SK-N-MC (cell line): ENCODE measurements around the gene YTHDF1.

Experiments used
- DNase-seq: peaks from one replicate; pipeline ENCODE4 v3.0.0-alpha.2; 2011; ENCODE audit warnings: low read depth, low spot score
- H3K27ac ChIP-seq: fragments of 200-600 bp; sonication (generic); 2 replicates; pipeline ENCODE4 v1.5.1; 2016; ENCODE audit warnings: mixed run types
- H3K36me3 ChIP-seq: fragments of 200-600 bp; sonication (generic); 2 replicates; pipeline ENCODE4 v1.6.1; 2017; ENCODE audit warnings: antibody characterized with exemption, low read length, mixed read lengths; ENCODE audit not compliant: insufficient read depth
- H3K4me3 ChIP-seq: fragments of 200-600 bp; sonication (generic); 2 replicates; pipeline ENCODE4 v1.5.1; 2016
- H3K9ac ChIP-seq: fragments of 200-600 bp; sonication (generic); 2 replicates; pipeline ENCODE4 v1.8.0; 2017; ENCODE audit warnings: mixed run types, mixed read lengths; ENCODE audit not compliant: insufficient read length
- H3K9me3 ChIP-seq: fragments of 200-600 bp; sonication (generic); 2 replicates; pipeline ENCODE4 v1.6.1; 2017; ENCODE audit warnings: low read depth, mild to moderate bottlenecking, antibody characterized with exemption, low read length, moderate library complexity, mixed read lengths
- EZH2 ChIP-seq: fragments of 200-600 bp; sonication (generic); IDR thresholded peaks from one replicate; pipeline ENCODE4 v1.6.1; 2017; ENCODE audit warnings: antibody characterized with exemption
- FOXP2 ChIP-seq: optimal IDR thresholded peaks from 2 replicates; pipeline ENCODE3; 2011; ENCODE audit warnings: mild to moderate bottlenecking, moderate library complexity; ENCODE audit not compliant: insufficient read depth; ENCODE audit errors: extremely low read length, control extremely low read depth
- POLR2AphosphoS5 ChIP-seq: IDR thresholded peaks from 2 replicates; pipeline ENCODE4 v1.6.1; 2012; ENCODE audit warnings: mild to moderate bottlenecking, low read depth, low read length, borderline replicate concordance

Gene YTHDF1

DNA sequence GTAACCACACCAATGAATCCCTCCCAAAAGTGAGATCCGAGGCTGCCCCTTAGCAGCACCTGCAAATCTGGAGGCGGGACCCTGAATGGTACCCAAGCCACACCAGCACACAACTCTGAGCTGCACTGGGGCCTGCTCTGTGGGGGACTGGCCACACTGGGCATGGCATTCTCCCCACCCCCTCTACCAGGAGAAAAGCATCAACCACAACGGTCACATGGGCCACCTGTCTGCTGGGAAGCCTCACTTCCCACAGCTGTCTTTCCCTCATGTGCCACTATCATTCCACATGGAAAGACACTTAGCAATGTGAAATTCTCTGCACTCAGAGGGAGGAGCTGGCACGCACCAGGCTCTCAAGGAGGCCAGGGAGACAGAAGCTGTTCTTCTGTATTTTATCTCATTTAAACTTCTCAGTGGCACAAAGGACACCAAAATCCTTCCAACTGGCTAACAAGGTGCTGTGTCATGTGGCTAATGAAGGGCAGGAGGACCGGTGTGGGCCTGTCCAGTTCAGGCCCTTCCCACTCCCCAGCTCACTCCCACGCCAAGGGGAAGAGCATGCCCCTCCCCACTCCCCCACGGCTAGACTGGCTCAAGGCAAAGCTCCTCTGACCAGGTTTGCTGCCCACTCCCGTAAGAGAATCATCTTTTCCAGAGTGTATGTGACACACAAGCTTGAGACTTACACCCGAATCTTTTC lies 19.0 kb downstream of the YTHDF1 start:
- DNase-seq = no peak
- H3K27ac ChIP-seq = no peak overlapping the region
- no peak overlapping the region for H3K9ac ChIP-seq
- no peak overlapping the region for H3K4me3 ChIP-seq
- no peak for TF ChIP-seq POLR2AphosphoS5
- TF ChIP-seq FOXP2 = no peak
- TF ChIP-seq EZH2 = no peak
- H3K9me3 ChIP-seq = no peaks in the 10 kb centered on the region
- peaks cover 35% of the 10 kb centered on the region for H3K36me3 ChIP-seq

DNA sequence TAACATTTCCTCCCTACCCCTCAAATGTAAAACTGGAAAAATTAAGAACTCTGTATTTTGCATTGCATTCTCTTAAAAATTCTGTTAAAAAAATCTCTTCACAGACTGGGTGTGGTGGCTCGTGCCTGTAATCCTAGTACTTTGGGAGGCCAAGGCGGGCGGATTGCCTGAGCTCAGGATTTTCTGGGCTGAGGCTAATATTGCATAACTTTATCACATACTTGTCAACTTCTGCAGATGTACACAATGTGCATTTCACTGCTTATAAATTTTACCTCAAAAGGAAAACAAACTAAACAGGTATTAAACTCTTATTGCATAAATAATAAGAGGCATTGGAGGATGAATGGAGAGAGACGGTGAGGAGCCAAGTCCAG lies 21.1 kb downstream of the YTHDF1 start:
- Histone ChIP-seq H3K9me3 (no peaks in the 10 kb centered on the region), H3K36me3 (peaks cover 23% of the 10 kb centered on the region), H3K27ac (no peak overlapping the region), H3K9ac (no peak overlapping the region), H3K4me3 (no peak overlapping the region)
- no peak for DNase-seq
- TF ChIP-seq EZH2 = no peak
- TF ChIP-seq POLR2AphosphoS5 = no peak
- no peak for TF ChIP-seq FOXP2

DNA sequence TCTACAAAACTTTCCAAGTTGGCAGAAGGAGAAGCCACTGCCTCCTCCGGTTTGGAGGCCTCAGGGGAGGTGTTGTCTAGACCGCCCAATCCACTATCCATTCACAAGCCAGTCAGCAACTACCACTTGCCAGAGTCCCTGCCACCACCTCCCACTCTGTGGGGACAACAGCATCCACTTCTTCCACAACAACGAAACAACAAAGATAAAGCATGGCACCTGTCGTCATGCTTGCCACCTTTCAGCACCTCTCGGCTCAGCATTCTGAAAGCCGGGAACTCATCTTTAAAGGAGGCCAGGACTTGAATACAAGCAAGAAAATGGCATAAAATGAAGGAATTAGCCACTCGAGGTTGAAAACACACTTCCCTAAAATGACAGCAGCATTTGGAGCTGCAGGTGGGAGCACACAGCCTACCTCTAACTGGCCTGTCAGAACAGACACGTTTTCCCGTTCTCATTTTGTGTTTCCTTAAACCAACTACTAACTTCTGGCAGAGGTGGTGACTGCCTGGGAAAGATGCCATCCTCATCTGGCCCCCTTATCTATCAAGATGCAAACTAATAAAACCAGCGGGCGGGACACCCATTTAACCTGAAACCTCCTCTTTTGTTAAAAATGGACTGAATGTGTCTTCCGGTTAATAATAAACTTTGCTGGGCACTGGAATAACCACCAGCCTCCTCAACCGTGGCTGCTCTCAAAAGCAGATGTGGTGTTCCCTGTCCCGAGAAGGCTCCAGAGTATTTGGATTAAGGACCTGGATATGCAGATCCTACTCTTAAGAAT lies 21.7 kb downstream of the YTHDF1 start:
- no peak overlapping the region for H3K27ac ChIP-seq
- H3K9ac ChIP-seq = no peak overlapping the region
- peaks cover 23% of the 10 kb centered on the region for H3K36me3 ChIP-seq
- no peaks in the 10 kb centered on the region for H3K9me3 ChIP-seq
- H3K4me3 ChIP-seq = no peak overlapping the region
- DNase-seq = no peak
- TF ChIP-seq EZH2 (no peak), FOXP2 (no peak), POLR2AphosphoS5 (no peak)

DNA sequence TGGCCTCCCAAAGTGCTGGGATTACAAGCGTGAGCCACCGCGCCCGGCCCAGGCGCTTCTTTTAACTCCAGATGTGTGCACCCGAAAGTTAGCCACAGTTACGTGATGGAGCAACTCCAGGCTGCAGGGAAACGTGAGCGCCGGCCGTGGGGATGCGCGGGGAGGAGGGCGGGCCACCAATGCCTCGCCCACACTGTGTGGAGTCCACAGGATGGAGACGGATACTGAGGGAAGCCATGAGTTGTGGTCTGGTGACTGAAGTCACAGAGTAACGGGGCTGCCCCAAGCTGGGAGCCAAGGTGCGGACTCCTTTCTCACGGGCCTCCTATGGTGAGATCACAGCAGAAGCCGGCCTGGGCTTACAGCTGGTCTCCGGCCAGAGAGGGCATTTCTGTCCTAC lies 23.2 kb downstream of the YTHDF1 start:
- no peak for DNase-seq
- TF ChIP-seq FOXP2 (no peak), EZH2 (no peak), POLR2AphosphoS5 (no peak)

GRCh38 chr20:63191400-63191799 lies 24.5 kb downstream of the YTHDF1 start:
- Histone ChIP-seq H3K36me3 (peaks cover 17% of the 10 kb centered on the region), H3K9ac (no peak overlapping the region), H3K27ac (no peak overlapping the region), H3K9me3 (no peaks in the 10 kb centered on the region), H3K4me3 (no peak overlapping the region)
- no peak for TF ChIP-seq FOXP2
- no peak for TF ChIP-seq POLR2AphosphoS5
- no peak for TF ChIP-seq EZH2
- DNase-seq = no peak

More for the DNA sequence above, 23.2 kb downstream of the YTHDF1 start:
- Histone ChIP-seq H3K36me3 (peaks cover 23% of the 10 kb centered on the region), H3K4me3 (no peak overlapping the region), H3K9ac (no peak overlapping the region), H3K27ac (no peak overlapping the region), H3K9me3 (no peaks in the 10 kb centered on the region)

DNA sequence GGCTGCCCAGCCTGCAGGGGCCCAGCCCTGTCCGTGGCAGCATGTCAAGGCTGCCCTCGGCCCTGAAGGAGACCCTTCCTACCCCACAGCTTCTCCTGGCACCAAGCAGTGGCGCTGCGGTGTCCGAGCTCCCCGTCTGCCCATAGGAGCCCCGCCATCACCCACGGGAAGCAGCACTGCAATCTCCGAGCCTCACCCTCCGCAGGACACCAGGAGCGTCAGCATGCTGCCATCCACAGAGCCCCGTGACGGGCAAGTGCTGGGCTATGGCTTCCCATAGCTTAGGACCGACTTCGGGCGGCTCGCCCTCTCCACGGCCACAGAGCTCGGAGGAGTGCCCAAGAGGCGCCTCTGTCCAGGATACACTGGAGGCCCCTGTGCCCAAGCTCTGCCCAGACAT lies 25.1 kb downstream of the YTHDF1 start:
- H3K9ac ChIP-seq = no peak overlapping the region
- no peak for TF ChIP-seq POLR2AphosphoS5
- no peak for TF ChIP-seq FOXP2
- TF ChIP-seq EZH2 = no peak
- H3K4me3 ChIP-seq = no peak overlapping the region
- no peak overlapping the region for H3K27ac ChIP-seq
- no peak for DNase-seq
- H3K9me3 ChIP-seq = no peaks in the 10 kb centered on the region
- peaks cover 12% of the 10 kb centered on the region for H3K36me3 ChIP-seq

- no peak for DNase-seq
- no peak overlapping the region for H3K4me3 ChIP-seq
- H3K9me3 ChIP-seq = no peaks in the 10 kb centered on the region
- no peak overlapping the region for H3K27ac ChIP-seq
- H3K9ac ChIP-seq = no peak overlapping the region
- TF ChIP-seq EZH2 = no peak
- H3K36me3 ChIP-seq = peaks cover 4% of the 10 kb centered on the region; the same call in 1 of the 2 replicates
Observed at GRCh38 chr20:63189846-63190559, 25.9 kb downstream of the YTHDF1 start.

DNA sequence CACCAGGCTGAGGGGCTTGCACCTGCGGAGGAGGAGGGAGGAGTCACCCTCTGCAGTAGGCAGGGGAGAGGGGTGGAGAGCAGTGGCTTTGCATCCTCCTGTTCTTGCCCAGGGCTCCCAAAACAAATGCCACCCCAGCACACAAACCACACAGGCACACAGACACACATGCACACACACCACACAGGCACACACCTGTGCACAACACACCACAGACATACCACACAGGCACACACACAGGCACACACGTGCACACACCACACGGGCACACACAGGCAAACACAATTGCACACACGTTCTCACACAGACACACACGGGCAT lies 26.6 kb downstream of the YTHDF1 start:
- Histone ChIP-seq H3K27ac (no peak overlapping the region), H3K9ac (no peak overlapping the region), H3K36me3 (no peaks in the 10 kb centered on the region), H3K9me3 (no peaks in the 10 kb centered on the region), H3K4me3 (no peak overlapping the region)
- no peak for TF ChIP-seq POLR2AphosphoS5
- no peak for TF ChIP-seq EZH2
- TF ChIP-seq FOXP2 = no peak
- no peak for DNase-seq
